Liver (tissue), 3 donors: ENCODE data around the gene MYH13.
A peak's percentile ranks its signal among the peaks of the same experiment; 100 is the strongest.

Source experiments
- ATF3 ChIP-seq: IDR thresholded peaks from 2 replicates; pipeline ENCODE4 v1.6.1; 2016; ENCODE audit warnings: antibody characterized with exemption
- CTCF ChIP-seq: fragments of 150-350 bp; IDR thresholded peaks from 2 replicates; pipeline ENCODE4 v1.5.1; 2017; ENCODE audit warnings: improper control_type of control experiment, low read depth, low read length; ENCODE audit not compliant: missing input control
- EGR1 ChIP-seq, 2 donors: IDR thresholded peaks; 2 replicates each; pipeline ENCODE4 v1.6.1; 2016 to 2018; ENCODE audit warnings: antibody characterized with exemption in 2 of 2, low read depth in 2 of 2
- RAD21 ChIP-seq, 2 donors: IDR thresholded peaks; 2 replicates each; pipeline ENCODE4 v1.6.1; 2016; ENCODE audit warnings: antibody characterized with exemption in 2 of 2, mild to moderate bottlenecking in 2 of 2
- SP1 ChIP-seq: IDR thresholded peaks from 2 replicates; pipeline ENCODE4 v1.6.1; 2018; ENCODE audit warnings: antibody characterized with exemption, mild to moderate bottlenecking
- TAF1 ChIP-seq: conservative IDR thresholded peaks from 2 replicates; pipeline ENCODE4 v1.6.1; 2016; ENCODE audit warnings: antibody characterized with exemption, mild to moderate bottlenecking
- YY1 ChIP-seq: IDR thresholded peaks from 2 replicates; pipeline ENCODE4 v1.6.1; 2016; ENCODE audit warnings: antibody characterized with exemption, mild to moderate bottlenecking
- ZBTB33 ChIP-seq: IDR thresholded peaks from 2 replicates; pipeline ENCODE4 v1.6.1; 2016; ENCODE audit warnings: antibody characterized with exemption
- donor health status: healthy.
- donor health status: healthy.

- TF ChIP-seq CTCF (peak; percentile 37), YY1 (no peak), RAD21 (IDR thresholded peaks at IDR 0.05) (no peak), ZBTB33 (no peak), EGR1 (IDR thresholded peaks at IDR 0.05; ENCODE audit: low read depth in 2 of 2) (no peak), SP1 (no peak), ATF3 (no peak), TAF1 (no peak)
Observed at GRCh38 chr17:10316801-10317542, 55.8 kb downstream of the MYH13 start.
